Kidney (tissue), 14 donors: Measurements from ENCODE around the gene RGSL1. TPM values are rescaled to one million over a fixed set of nuclear protein-coding genes. Genes with fewer than 3 reads are reported as not detected.
A peak's percentile ranks its signal among the peaks of the same experiment; 100 is the strongest.

Source experiments
- DNase-seq, 5 donors: peaks; one replicate each; pipeline ENCODE4 v3.0.0-alpha.2; 2013 to 2020
- FAIRE-seq: peaks from 2 replicates; lab custom pipeline; 2012; peaks lifted over from hg19 to GRCh38; lab: Jason Lieb, UNC
- H3K27ac ChIP-seq, 2 donors: one replicate each; pipeline ENCODE4 v1.7.0; 2013; ENCODE audit warnings: low read depth in 2 of 2, low read length in 2 of 2, inconsistent platforms in 1 of 2
- H3K27me3 ChIP-seq: one replicate; pipeline ENCODE4 v1.7.1; 2013; ENCODE audit warnings: low read length, inconsistent platforms; ENCODE audit not compliant: control insufficient read depth, insufficient read depth
- H3K36me3 ChIP-seq, 3 donors: one replicate each; pipeline versions ENCODE4 v1.7.0 to v1.7.1; 2013; ENCODE audit warnings: low read length in 3 of 3, control low read depth in 1 of 3, inconsistent platforms in 1 of 3; ENCODE audit not compliant: insufficient read depth in 3 of 3, control insufficient read depth in 2 of 3
- H3K4me1 ChIP-seq, 3 donors: one replicate each; pipeline versions ENCODE4 v1.7.0 to v1.7.1; 2013; ENCODE audit warnings: low read length in 3 of 3, inconsistent platforms in 1 of 3, low read depth in 1 of 3; ENCODE audit not compliant: control insufficient read depth in 2 of 3, insufficient read depth in 2 of 3
- H3K4me3 ChIP-seq, 3 donors: one replicate each; pipeline versions ENCODE4 v1.7.0 to v1.8.1; 2013; ENCODE audit warnings: low read length in 3 of 3, control low read depth in 1 of 3, inconsistent platforms in 1 of 3
- H3K9ac ChIP-seq, 3 donors: one replicate each; pipeline versions ENCODE4 v1.7.0 to v1.7.1; 2013; ENCODE audit warnings: low read length in 3 of 3, control low read depth in 1 of 3, inconsistent platforms in 1 of 3
- H3K9me3 ChIP-seq, 3 donors: one replicate each; pipeline versions ENCODE4 v1.7.0 to v1.7.1; 2013; ENCODE audit warnings: low read length in 3 of 3, control low read depth in 1 of 3, inconsistent platforms in 1 of 3; ENCODE audit not compliant: control insufficient read depth in 2 of 3, insufficient read depth in 1 of 3
- CTCF ChIP-seq: IDR thresholded peaks from 3 replicates; pipeline ENCODE4 v1.5.1; 2012; ENCODE audit warnings: mild to moderate bottlenecking, moderate library complexity, borderline replicate concordance; ENCODE audit not compliant: insufficient read depth; ENCODE audit errors: extremely low read depth
- intact Hi-C: fragments of 100-400 bp; cut with DNase I; formaldehyde crosslinking; loops from one replicate; pipeline ENCODE4 v1.11.1; 2022
- polyA plus RNA-seq: library from polyadenylated mRNA; stranded (reverse); fragments of 350-450 nt; fragmentation: Illumina TruSeq; extraction: RNeasy Lipid Tissue Mini Kit (QIAGEN cat#74804); gene quantifications from one replicate; pipeline ENCODE4 v1.2.3, GENCODE V29; 2014; ENCODE audit warnings: low read depth, low replicate concordance; ENCODE audit not compliant: insufficient read depth
- total RNA-seq: library from RNA; stranded (reverse); fragmentation: NEBNext Ultra II Directional; extraction: Animal tissue kit (Norgen Biotek cat#: 25700); gene quantifications from one replicate; pipeline ENCODE4 v1.2.1, GENCODE V29; 2021
- donor health status: control.
- donor health status: control.
- donor health status: control.
- donor health status: control.
- donor health status: control.
- donor health status: DM: yes; HTN: yes; CAD: no.
- donor health status: Normal renal cell carcinoma (clear cell type).

Gene RGSL1
- total and polyA plus RNA-seq, 2 donors from 2014 or later = not detected

DNA sequence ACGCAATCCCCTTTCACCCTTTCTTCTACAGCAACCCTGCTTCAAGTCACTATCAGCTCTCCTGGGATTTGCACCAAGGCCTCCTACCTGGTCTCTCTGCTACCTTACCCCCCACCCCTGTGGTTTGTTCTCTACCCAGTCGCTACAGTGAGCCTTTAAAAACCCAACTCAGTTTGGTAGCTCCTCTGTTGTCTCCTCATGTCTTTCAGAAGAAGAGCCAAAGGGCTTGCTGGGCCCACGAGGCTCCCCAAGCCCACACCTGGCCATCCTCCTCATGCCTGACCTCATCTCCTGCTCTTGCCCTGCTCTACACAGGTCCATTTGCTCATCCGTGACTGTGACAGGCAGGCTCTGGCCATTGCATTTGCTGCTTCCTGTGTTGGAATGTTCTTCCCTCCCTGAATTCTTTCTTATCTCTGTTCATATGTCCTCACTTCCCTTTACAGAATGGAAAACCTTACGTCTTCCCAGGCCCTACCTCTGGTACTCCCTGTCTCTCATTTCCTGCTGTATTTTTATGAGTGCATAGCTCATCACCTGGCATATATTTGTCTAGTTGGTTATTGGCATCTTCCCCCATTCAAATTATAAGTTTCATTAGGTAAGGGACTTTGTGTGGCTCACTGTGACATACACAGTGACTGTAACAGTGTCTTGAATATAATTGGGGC, 150.9 kb downstream of the RGSL1 start:
- Histone ChIP-seq H3K27me3 (no peaks in the 10 kb centered on the region), H3K4me3 (no peak overlapping the region), H3K9me3 (no peaks in the 10 kb centered on the region), H3K27ac (peak overlapping the region in 1 of 2 donors; percentile 40), H3K9ac (no peak overlapping the region), H3K36me3 (no peaks in the 10 kb centered on the region), H3K4me1 (peaks cover 0 to 24% (median 0%) of the 10 kb centered on the region in 3 donors)
- no peak for FAIRE-seq
- DNase-seq = no peak
- no peak for TF ChIP-seq CTCF
- intact Hi-C loops = loop anchor here (5.0 kb wide), 1 partner anchor 181 kb away; no protein-coding TSS in a partner anchor

DNA sequence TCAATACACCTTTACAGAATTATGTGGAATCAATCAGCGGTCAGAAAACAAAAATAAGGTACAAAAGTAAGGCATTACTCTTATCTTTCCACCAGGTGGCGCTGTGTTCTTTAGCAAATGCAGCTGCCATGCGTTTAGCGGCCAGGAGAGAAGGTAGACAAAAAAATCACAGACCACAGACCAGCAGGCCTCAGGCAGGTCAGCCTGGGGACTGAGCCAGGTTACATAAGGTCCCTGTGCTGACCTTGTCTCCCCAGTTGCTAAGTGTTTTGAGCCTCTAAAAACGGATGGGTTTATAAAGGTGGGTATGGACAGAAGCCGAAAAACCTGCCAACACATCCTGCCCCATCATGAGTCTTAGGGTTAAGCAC, 151.5 kb downstream of the RGSL1 start:
- no peaks in the 10 kb centered on the region for H3K27me3 ChIP-seq
- intact Hi-C loops = loop anchor here (5.0 kb wide), 1 partner anchor 181 kb away; no protein-coding TSS in a partner anchor
- peak overlapping the region in 1 of 2 donors; percentile 58 for H3K27ac ChIP-seq
- DNase-seq = peak in 4 of 5 donors; percentile 72 to 93 (median 85)
- FAIRE-seq = peak; percentile 68
- H3K4me1 ChIP-seq = peaks cover 0 to 24% (median 0%) of the 10 kb centered on the region in 3 donors
- H3K9ac ChIP-seq = peak overlapping the region in 1 of 3 donors; percentile 14
- TF ChIP-seq CTCF = peak; percentile 96
- H3K9me3 ChIP-seq = no peaks in the 10 kb centered on the region
- H3K36me3 ChIP-seq = no peaks in the 10 kb centered on the region
- H3K4me3 ChIP-seq = peak overlapping the region in 1 of 3 donors; percentile 63

GRCh38 chr1:182601913-182602312, 152.0 kb downstream of the RGSL1 start:
- DNase-seq = no peak
- no peaks in the 10 kb centered on the region for H3K27me3 ChIP-seq
- intact Hi-C loops = loop anchor here (5.0 kb wide), 1 partner anchor 180 kb away; no protein-coding TSS in a partner anchor
- H3K9me3 ChIP-seq = no peaks in the 10 kb centered on the region
- H3K4me3 ChIP-seq = peak overlapping the region in 1 of 3 donors; percentile 63
- peak overlapping the region in 1 of 3 donors; percentile 14 for H3K9ac ChIP-seq
- no peak for TF ChIP-seq CTCF
- no peaks in the 10 kb centered on the region for H3K36me3 ChIP-seq
- H3K27ac ChIP-seq = peak overlapping the region in 1 of 2 donors; percentile 58
- H3K4me1 ChIP-seq = peaks cover 0 to 24% (median 0%) of the 10 kb centered on the region in 3 donors
- FAIRE-seq = no peak
